SIG-M5 (cell line): Measurements from ENCODE around the gene MAPT.
"Not testable (repeated sequence)": the region's sequence is repeated elsewhere in the genome, so short reads cannot be mapped to it uniquely, and the experiment has no call there.

Source experiments
- DNase-seq: peaks from one replicate; lab custom pipeline; 2025; lab: John Stamatoyannopoulos, UW

MAPT gene

GRCh38 chr17:45954914-45955313, 60.6 kb downstream of the MAPT start:
- DNase-seq, result no peak

- DNase-seq, result no peak
These were observed 61.0 kb downstream of the MAPT start for GRCh38 chr17:45955326-45955725.

- no peak for DNase-seq
These were observed 61.7 kb downstream of the MAPT start for GRCh38 chr17:45956090-45956489.

GRCh38 chr17:45956746-45957145, 62.4 kb downstream of the MAPT start:
- not testable (repeated sequence) for DNase-seq

- DNase-seq, result no peak
These were observed 64.0 kb downstream of the MAPT start for GRCh38 chr17:45958307-45958706.

- DNase-seq, result no peak
These were observed 64.8 kb downstream of the MAPT start for GRCh38 chr17:45958994-45959665.

GRCh38 chr17:45960311-45960710, 66.0 kb downstream of the MAPT start:
- no peak for DNase-seq

- DNase-seq, result no peak
These were observed 66.9 kb downstream of the MAPT start for GRCh38 chr17:45961206-45961605.

- no peak for DNase-seq
These were observed 68.0 kb downstream of the MAPT start for GRCh38 chr17:45962221-45962972.

GRCh38 chr17:45963283-45963682, 68.9 kb downstream of the MAPT start:
- no peak for DNase-seq

GRCh38 chr17:45963889-45964288, 69.5 kb downstream of the MAPT start:
- DNase-seq, result no peak

- no peak for DNase-seq
These were observed 70.3 kb downstream of the MAPT start for GRCh38 chr17:45964634-45965033.

GRCh38 chr17:45965812-45966211, 71.5 kb downstream of the MAPT start:
- no peak for DNase-seq

- no peak for DNase-seq
These were observed 72.4 kb downstream of the MAPT start for GRCh38 chr17:45966606-45967280.

- DNase-seq, result no peak
These were observed 73.0 kb downstream of the MAPT start for GRCh38 chr17:45967378-45967777.

- no peak for DNase-seq
These were observed 74.4 kb downstream of the MAPT start for GRCh38 chr17:45968732-45969131.

GRCh38 chr17:45969726-45970125, 75.4 kb downstream of the MAPT start:
- no peak for DNase-seq

- DNase-seq, result no peak
These were observed 76.3 kb downstream of the MAPT start for GRCh38 chr17:45970659-45971058.

- DNase-seq, result no peak
These were observed 77.4 kb downstream of the MAPT start for GRCh38 chr17:45971698-45972141.

- no peak for DNase-seq
These were observed 78.2 kb downstream of the MAPT start for GRCh38 chr17:45972531-45972930.

GRCh38 chr17:45973099-45973780, 78.9 kb downstream of the MAPT start:
- DNase-seq, result no peak
